ENCODE measurements around the gene LRP1B. TPM values are rescaled to one million over a fixed set of nuclear protein-coding genes. Genes with fewer than 3 reads are reported as not detected.

Gene LRP1B
- total RNA-seq, 1 experiment from 2014 or later: 0.52 TPM

DNA sequence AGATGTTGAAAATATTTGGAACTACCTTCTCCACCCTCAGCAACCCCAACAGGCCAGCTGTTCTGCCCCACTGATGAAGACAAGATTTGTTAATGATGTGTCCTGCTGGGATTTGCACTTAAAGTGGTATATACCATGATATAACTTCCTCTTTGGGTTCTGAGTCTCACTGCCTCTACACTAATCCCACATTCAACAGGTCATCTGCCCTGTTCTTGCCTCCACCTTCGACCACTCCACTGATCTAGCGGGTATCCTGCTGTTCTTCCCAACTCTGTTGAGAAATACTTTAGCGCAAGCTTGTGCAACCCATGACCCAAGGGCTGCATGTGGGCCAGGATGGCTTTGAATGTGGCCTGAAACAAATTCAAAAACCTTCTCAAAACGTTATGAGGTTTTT lies 72.7 kb downstream of the LRP1B start (continued):
- TF ChIP-seq ZNF138 (CRISPR knock-in tag; conservative IDR thresholded peaks at IDR 0.05) (no peak), ZNF263 (CRISPR knock-in tag; IDR thresholded peaks at IDR 0.05; ENCODE audit: low read depth) (no peak), TEAD1 (CRISPR knock-in tag; IDR thresholded peaks at IDR 0.05) (no peak), STAT6 (CRISPR knock-in tag; conservative IDR thresholded peaks at IDR 0.05; ENCODE audit: low read depth) (no peak), ZBTB21 (CRISPR knock-in tag; IDR thresholded peaks at IDR 0.05; ENCODE audit: borderline replicate concordance) (no peak), FOXJ3 (CRISPR knock-in tag; IDR thresholded peaks at IDR 0.05; ENCODE audit: borderline replicate concordance) (no peak)
- TF ChIP-seq, protein P1, sequence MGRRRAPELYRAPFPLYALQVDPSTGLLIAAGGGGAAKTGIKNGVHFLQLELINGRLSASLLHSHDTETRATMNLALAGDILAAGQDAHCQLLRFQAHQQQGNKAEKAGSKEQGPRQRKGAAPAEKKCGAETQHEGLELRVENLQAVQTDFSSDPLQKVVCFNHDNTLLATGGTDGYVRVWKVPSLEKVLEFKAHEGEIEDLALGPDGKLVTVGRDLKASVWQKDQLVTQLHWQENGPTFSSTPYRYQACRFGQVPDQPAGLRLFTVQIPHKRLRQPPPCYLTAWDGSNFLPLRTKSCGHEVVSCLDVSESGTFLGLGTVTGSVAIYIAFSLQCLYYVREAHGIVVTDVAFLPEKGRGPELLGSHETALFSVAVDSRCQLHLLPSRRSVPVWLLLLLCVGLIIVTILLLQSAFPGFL (CRISPR knock-in tag; IDR thresholded peaks at IDR 0.05; ENCODE audit: borderline replicate concordance): no peak
- TF ChIP-seq, protein P2, sequence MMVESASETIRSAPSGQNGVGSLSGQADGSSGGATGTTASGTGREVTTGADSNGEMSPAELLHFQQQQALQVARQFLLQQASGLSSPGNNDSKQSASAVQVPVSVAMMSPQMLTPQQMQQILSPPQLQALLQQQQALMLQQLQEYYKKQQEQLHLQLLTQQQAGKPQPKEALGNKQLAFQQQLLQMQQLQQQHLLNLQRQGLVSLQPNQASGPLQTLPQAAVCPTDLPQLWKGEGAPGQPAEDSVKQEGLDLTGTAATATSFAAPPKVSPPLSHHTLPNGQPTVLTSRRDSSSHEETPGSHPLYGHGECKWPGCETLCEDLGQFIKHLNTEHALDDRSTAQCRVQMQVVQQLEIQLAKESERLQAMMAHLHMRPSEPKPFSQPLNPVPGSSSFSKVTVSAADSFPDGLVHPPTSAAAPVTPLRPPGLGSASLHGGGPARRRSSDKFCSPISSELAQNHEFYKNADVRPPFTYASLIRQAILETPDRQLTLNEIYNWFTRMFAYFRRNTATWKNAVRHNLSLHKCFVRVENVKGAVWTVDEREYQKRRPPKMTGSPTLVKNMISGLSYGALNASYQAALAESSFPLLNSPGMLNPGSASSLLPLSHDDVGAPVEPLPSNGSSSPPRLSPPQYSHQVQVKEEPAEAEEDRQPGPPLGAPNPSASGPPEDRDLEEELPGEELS (CRISPR knock-in tag; IDR thresholded peaks at IDR 0.05): no peak
- TF ChIP-seq, protein P3, sequence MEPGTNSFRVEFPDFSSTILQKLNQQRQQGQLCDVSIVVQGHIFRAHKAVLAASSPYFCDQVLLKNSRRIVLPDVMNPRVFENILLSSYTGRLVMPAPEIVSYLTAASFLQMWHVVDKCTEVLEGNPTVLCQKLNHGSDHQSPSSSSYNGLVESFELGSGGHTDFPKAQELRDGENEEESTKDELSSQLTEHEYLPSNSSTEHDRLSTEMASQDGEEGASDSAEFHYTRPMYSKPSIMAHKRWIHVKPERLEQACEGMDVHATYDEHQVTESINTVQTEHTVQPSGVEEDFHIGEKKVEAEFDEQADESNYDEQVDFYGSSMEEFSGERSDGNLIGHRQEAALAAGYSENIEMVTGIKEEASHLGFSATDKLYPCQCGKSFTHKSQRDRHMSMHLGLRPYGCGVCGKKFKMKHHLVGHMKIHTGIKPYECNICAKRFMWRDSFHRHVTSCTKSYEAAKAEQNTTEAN (CRISPR knock-in tag; IDR thresholded peaks at IDR 0.05): no peak

GRCh38 chr2:142056784-142057183 lies 74.0 kb downstream of the LRP1B start:
- POLR2A ChIA-PET: no interaction called here
- H3K9me3 Mint-ChIP-seq: no peaks in the 10 kb centered on the region
- no peaks in the 10 kb centered on the region for H3K36me3 Mint-ChIP-seq
- no peak for TF ChIP-seq TEAD1 (CRISPR knock-in tag; IDR thresholded peaks at IDR 0.05)
- TF ChIP-seq, protein P4, sequence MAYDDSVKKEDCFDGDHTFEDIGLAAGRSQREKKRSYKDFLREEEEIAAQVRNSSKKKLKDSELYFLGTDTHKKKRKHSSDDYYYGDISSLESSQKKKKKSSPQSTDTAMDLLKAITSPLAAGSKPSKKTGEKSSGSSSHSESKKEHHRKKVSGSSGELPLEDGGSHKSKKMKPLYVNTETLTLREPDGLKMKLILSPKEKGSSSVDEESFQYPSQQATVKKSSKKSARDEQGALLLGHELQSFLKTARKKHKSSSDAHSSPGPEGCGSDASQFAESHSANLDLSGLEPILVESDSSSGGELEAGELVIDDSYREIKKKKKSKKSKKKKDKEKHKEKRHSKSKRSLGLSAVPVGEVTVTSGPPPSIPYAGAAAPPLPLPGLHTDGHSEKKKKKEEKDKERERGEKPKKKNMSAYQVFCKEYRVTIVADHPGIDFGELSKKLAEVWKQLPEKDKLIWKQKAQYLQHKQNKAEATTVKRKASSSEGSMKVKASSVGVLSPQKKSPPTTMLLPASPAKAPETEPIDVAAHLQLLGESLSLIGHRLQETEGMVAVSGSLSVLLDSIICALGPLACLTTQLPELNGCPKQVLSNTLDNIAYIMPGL (CRISPR knock-in tag; IDR thresholded peaks at IDR 0.05): no peak
- no peak overlapping the region for H3K4me3 Mint-ChIP-seq
- DNase-seq (ENCODE audit: low spot score) (no peak), ATAC-seq (no peak)
- H3K27me3 Mint-ChIP-seq (ENCODE audit: low read depth): no peaks in the 10 kb centered on the region
- H3K4me1 Mint-ChIP-seq: peaks cover 9% of the 10 kb centered on the region
- CTCF ChIA-PET: no interaction called here
- no peak overlapping the region for H3K27ac Mint-ChIP-seq

DNA sequence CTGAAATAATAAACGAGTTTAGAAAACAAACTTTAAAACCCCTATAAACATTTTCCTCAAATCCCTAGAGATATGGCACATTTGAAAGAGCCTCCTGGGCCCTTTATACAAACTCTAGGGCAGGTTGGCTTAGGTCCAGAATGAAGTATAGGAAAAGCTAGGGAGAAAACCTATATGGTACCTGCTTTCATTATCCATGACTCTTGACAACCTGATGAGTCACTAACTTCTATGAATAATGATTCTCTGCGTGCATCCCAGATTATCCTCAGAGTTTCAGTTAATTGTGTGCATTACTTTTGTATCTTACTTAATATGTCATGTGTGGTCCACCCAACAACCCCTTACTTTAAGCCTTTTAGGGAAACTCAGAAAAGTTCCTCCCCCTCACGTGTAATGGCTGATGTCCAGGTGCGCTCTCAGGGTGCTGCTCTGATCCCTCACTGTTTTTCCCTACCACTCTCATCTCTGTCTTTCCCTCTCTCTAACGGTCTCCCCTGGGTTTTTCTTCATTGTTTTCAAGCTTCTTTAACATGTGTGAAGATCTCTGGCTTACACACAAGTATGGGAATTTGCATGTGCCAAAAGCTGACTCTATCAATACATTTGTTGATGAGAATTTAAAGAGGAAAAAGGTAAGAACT lies 78.5 kb downstream of the LRP1B start:
- Mint-ChIP-seq H3K27me3 (ENCODE audit: low read depth) (no peaks in the 10 kb centered on the region), H3K27ac (no peak overlapping the region; the same call in 1 of the 2 replicates), H3K9me3 (no peaks in the 10 kb centered on the region), H3K4me3 (no peak overlapping the region), H3K4me1 (peaks cover 9% of the 10 kb centered on the region), H3K36me3 (no peaks in the 10 kb centered on the region)
- DNase-seq (ENCODE audit: low spot score) (no peak), ATAC-seq (peak; percentile 73)
- POLR2A ChIA-PET: no interaction called here
- CTCF ChIA-PET: no interaction called here
- no peak for TF ChIP-seq NFE2L1 (CRISPR knock-in tag; IDR thresholded peaks at IDR 0.05)
- TF ChIP-seq HMGA2 (CRISPR knock-in tag; IDR thresholded peaks at IDR 0.05): no peak
- no peak for TF ChIP-seq NFYB (CRISPR knock-in tag; conservative IDR thresholded peaks at IDR 0.05; ENCODE audit: low read depth)
- no peak for TF ChIP-seq TEAD1 (CRISPR knock-in tag; IDR thresholded peaks at IDR 0.05)
- TF ChIP-seq, protein P5, sequence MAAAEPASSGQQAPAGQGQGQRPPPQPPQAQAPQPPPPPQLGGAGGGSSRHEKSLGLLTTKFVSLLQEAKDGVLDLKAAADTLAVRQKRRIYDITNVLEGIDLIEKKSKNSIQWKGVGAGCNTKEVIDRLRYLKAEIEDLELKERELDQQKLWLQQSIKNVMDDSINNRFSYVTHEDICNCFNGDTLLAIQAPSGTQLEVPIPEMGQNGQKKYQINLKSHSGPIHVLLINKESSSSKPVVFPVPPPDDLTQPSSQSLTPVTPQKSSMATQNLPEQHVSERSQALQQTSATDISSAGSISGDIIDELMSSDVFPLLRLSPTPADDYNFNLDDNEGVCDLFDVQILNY (CRISPR knock-in tag; IDR thresholded peaks at IDR 0.05): no peak
- no peak for TF ChIP-seq STAT6 (CRISPR knock-in tag; conservative IDR thresholded peaks at IDR 0.05; ENCODE audit: low read depth)
- TF ChIP-seq, protein P6, sequence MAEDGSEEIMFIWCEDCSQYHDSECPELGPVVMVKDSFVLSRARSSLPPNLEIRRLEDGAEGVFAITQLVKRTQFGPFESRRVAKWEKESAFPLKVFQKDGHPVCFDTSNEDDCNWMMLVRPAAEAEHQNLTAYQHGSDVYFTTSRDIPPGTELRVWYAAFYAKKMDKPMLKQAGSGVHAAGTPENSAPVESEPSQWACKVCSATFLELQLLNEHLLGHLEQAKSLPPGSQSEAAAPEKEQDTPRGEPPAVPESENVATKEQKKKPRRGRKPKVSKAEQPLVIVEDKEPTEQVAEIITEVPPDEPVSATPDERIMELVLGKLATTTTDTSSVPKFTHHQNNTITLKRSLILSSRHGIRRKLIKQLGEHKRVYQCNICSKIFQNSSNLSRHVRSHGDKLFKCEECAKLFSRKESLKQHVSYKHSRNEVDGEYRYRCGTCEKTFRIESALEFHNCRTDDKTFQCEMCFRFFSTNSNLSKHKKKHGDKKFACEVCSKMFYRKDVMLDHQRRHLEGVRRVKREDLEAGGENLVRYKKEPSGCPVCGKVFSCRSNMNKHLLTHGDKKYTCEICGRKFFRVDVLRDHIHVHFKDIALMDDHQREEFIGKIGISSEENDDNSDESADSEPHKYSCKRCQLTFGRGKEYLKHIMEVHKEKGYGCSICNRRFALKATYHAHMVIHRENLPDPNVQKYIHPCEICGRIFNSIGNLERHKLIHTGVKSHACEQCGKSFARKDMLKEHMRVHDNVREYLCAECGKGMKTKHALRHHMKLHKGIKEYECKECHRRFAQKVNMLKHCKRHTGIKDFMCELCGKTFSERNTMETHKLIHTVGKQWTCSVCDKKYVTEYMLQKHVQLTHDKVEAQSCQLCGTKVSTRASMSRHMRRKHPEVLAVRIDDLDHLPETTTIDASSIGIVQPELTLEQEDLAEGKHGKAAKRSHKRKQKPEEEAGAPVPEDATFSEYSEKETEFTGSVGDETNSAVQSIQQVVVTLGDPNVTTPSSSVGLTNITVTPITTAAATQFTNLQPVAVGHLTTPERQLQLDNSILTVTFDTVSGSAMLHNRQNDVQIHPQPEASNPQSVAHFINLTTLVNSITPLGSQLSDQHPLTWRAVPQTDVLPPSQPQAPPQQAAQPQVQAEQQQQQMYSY (CRISPR knock-in tag; IDR thresholded peaks at IDR 0.05): no peak

All from WTC11 (cell line).